Ecto neural progenitor cell (in vitro differentiated cells): ENCODE data around the gene YAP1.

Experiments used
- DNase-seq: peaks from one replicate; pipeline ENCODE4 v3.0.0-alpha.2; 2018; ENCODE audit warnings: low spot score

Gene YAP1

DNA sequence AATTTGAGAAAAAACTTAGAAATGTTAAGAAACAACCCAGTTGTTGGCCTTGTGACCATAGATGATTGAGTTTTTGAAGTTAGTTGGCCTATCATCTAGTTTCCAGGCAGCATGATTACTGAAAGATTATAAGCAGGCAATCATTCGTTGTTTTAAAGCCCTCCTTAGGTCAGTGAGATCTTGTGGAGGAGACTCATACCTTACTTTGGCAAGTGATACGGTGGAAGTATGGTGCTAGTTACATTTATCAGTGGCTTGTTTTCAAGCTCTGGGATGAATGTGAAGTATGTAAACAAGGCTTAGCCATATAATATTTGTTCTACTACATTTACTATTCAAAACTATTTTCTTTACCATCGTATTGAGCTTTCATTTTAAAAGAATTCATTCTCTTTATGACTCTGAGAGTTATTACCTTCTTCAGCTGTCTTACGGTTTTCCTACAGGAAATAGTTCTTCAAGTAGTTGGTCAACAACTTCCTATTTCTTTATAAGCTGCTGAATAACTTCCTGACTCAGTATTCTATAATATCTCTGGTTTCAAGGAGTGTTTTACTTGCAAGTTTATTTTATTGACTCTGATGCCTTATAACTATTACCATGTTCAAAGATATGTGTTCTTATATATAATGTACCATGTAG lies 7.3 kb downstream of the YAP1 start:
- DNase-seq = no peak

DNA sequence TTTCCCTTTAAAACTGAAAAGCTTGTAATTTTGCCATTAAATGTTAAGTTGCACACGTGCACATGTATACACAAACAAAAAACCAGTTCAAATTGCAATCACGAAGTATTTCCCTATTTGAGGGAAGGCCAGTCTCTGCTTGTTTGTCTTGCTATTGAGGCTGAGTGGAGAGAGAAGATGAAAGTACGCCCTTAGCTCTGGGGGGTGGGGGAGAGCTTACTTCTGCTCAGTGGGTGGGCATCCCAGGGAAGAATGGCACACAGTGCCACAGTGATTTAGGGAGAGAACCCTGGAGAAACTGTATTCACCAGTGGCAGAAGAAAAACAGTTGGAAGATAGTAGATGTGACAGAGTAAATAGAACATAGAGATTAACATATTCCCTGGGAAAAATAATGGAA lies 8.7 kb downstream of the YAP1 start:
- DNase-seq = no peak

DNA sequence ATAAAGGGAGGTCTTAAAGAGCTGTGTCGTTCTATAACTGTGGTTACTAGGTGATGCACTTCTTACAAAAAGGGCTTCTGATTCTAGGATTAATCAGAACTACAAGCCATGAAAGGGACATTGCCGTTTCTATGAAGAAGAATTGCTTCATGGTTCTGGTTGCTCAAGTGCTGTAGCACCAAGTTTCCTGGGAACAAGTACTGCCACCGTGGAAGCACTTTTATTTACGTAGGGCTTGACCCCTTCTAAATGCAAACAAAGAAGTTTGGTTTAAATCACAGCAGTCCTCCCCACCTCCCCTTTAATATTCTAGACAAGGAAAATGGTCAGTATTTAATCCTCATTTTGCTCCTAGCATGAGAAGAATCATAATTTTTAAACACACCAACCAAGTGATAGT lies 9.8 kb downstream of the YAP1 start:
- no peak for DNase-seq

DNA sequence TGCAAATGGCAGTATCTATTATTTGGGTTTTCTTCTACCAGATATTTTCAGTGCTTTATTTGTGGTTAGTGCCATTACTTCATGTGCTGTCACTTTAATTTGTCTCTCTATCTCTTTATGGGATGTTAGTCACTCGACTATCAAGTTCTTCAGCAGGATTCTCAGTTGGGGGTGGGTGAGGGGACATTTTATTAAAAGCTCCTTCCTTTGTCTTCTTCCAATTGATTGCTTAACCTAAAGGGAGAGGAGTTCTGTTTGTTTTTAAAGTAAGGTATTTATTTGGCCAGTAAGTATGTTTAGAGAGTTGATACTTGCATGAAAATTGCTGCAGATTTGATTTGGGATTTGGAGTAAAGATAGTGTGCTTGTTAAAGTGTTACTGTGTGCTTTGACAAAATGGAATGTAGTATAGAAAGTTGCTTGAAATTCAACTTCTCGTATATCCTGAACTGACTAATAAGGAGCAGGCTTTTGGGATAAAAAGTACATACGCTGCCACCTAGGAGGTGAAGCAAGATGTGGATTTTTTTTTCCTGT lies 10.3 kb downstream of the YAP1 start:
- DNase-seq = no peak

DNA sequence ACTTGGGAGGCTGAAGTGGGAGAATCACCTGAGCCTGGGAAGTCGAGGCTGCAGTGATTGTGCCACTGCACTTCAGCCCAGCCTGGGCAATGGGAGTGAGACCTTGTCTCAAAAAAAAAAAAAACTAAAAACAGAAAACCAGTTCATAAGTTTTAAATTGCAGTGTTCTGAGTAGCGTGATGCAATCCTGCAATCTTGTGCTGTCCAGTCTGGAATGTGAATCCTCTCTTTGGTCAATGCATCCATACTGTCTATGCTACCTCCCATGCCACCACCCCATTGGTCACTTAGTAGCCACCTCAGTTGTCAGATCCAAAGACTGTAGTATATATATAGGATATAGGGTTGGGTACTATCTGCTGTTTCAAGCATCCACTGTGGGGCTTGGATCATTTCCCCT lies 11.1 kb downstream of the YAP1 start:
- no peak for DNase-seq

DNA sequence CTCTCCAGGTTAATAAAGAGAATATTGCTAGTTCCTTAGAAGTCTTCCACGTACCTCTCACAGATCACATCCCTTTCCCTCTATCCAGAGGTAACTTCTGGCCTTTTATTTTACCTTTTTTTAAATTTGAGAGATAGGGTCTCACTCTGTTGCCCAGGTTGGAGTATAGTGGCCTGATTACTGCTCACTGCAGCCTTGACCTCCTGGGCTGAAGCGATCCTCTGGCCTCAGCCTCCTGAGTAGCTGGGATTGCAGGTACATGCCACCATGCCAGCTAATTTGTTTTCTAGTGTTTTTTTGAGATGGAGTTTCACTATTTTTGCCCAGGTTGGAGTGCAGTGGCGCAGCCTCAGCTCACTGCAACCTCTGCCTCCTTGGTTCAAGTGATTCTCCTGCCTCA lies 24.4 kb downstream of the YAP1 start:
- no peak for DNase-seq

DNA sequence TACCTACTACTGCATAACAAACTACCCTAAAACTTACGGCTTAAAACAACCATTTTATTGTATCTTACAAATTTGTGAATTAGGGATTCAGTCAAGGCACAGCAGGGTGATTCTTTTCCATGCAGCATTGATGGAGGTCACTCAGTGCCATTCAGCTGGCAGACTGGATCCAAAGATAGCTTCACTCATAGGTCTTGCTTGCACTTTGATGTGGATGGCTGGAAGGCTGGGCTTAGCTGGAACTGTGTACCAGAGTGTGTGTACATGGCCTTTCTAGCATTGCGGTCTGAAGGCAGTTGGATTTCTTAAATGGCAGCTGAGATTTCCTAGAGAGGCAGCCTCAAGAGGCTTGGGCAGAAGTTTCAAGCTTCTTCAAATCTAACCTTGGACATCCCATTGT lies 25.0 kb downstream of the YAP1 start:
- no peak for DNase-seq

DNA sequence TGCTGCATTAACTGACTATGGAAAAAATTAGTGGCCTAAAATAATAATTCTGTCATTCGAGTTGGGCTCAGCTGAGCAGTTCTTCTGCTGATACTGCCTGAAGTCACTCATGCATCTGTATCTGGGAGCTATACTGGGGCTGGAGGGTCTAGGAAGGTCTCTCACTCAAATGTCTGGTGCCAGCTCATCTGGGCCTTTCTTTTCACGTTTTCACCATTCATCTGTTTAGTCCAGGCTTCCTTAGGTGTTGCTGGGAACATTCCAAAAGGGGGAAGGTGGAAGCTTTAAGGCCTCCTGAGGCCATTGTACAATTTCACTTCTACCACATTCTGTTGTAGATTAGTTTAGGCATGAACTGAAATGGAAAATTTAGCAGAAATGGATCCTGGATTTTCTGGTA lies 28.0 kb downstream of the YAP1 start:
- DNase-seq = no peak

DNA sequence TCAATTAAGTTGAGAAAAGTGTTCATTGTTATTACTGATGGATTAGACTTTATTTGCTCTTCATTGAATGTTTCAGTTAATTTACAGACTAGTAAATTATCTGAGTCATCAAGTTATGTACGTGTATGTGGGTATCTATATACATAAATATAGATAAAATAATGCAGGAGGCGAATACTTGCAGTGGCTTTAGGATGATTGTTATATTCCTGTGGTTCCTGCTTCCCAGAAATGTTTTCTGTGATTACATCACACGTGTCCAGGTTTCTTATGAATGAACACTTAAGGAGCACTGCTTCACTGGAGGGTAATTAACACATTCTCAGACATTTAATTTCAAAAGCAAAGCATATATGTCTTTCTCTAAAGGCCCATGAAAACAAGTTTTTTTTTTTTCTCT lies 28.4 kb downstream of the YAP1 start:
- DNase-seq = no peak

DNA sequence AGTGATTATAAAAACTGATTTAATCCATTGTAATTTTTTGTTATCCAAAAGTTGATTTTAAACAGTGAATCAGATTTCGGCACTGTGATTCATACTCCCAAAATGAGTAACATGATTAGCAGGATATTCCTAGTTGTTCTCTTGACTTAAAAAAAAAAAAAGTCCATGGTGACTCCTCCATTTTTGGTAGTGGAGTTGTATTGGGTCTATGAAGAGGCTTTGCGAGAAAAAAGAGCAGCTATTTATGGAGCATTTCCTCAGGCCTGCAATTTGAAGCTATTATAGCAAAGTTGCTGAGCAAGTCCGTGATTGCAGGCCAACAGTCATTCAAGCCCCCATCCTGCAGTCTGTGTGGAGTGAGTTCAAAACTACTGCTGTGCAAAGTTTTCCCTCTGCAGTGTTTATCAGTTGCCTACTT lies 28.8 kb downstream of the YAP1 start:
- DNase-seq = no peak

DNA sequence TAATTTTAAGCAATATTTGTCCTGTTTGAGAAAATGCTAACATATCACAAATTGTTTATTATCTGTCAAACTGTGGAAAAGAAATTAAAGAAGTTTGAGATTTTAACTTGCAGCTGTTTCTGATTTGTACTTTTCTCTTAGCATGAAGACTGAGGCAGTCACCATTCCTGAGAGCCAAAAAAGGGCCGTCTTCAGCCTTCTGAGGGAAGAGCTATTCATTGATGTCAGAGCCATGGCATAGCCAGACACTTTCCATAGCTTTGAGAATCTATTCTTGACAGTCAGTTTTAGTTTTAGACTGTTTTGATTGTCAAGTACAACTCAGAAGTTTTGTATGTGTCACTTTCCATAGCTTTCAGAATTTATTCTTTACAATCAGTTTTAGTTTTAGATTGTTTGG lies 32.1 kb downstream of the YAP1 start:
- no peak for DNase-seq

DNA sequence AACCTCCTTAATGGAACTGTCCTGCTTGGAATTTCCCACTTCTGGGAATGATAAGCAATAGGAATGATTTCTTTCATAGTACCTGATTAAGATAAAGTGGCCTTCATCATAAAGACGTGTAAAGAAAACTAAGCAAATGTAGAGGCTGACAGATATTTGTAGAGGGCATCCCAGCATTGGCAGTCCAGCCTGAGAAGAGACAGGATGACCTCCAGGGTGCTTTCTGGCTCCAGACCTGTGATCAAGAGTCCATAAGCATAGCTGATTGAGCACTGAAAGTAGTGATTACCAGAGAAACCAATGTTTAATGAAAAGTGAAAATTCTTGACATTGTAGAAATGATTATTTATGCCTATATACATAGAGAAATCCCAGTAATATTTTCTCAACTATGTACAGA lies 33.6 kb downstream of the YAP1 start:
- no peak for DNase-seq

DNA sequence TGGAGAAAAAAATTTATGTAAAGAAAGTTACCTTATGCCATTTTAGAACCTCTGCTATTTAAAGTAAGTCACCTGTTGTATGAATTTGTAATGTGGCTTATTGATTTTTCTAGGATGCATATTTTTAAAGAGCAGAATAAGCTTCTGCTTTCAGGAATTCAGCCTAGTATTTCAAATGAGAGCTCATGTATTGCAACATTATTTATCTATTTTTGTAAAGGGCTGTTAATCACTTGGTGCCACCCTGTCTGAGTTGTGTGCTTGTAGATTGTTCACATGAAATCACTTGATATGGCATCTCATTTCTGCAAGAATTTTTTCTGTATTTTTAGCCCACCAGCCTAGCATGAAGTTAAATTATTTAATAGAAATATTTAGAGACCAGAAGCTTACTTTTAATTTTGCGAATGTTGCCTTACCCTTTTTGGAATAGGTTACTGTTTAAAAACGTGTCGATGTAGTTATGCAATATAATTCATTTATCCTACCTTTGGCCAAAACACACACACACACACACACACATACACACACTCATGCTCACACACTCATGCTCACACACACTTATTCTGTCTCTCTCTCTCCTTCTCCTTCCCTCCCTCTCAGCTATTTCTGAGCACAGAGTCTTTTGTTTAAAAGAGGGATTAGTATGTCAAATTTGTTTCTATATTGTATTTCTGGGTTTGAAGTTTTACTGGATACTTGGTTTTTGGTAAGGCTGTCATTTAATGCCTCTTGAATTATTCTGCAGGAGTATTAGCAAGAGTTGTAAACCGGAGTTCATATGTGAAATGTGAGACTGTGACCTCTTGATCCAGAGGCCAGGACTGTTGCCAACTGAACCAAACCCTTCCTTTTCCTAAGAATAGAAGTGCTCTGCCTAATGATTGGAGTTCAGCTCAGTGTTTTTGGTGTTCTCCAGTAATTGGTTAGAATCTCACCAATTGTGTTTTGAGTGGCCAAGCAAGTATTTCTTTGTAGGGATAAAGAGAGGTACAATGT lies 34.4 kb downstream of the YAP1 start:
- DNase-seq = no peak

DNA sequence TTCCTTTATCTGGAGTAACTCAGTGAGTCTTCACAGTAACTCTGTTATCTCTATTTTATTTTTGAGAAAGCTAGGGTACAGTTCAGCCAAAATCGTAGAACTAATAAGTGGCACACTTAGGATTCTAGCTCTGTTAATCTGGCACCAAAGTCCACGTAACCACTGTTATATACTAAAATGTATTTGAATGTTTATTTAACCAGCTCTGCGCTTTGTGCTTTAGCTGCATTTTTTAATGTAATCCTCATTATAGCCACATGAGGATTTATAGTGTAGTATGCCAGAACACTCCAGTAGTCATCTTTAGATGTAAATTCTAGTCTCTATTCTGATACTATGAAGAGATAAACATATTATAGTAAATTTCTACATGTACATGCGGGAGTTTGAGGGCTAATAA lies 36.8 kb downstream of the YAP1 start:
- DNase-seq = no peak

DNA sequence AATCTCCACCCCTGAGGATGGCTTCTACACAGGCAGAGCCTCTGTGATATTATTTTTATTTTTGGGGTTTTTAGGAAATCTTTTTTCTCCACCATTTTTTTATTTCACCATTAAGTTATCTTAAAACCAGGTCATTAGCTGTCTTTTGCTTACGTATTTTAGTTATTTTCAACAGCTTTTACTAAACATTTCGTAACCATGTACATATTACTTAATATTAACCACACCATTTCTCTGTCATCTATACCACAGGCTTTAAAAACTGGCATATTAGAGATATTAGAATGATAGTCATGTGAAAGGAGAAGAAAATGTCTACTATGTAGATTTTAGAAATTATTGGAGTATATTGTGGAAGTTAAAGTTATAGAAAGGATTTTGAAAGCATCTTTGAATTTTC lies 37.4 kb downstream of the YAP1 start:
- no peak for DNase-seq

DNA sequence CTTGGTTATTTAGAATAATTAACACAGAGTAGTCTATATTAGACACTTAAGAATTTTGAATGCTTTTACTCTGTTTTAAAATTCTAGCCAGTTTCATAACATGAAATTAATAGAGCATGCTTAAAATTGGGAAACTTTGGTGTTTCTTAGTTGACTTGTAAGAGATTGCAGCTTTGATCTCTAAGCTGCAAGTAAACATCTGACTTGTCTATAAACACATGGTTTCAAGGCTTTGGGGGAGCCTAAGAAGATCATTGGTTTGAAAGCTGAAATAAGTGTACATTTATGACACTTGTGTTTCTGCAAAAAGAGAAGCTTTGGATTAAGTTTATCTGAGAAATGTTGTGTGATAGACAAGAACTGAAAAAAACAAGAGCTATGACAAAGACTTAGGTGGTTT lies 37.8 kb downstream of the YAP1 start:
- no peak for DNase-seq

DNA sequence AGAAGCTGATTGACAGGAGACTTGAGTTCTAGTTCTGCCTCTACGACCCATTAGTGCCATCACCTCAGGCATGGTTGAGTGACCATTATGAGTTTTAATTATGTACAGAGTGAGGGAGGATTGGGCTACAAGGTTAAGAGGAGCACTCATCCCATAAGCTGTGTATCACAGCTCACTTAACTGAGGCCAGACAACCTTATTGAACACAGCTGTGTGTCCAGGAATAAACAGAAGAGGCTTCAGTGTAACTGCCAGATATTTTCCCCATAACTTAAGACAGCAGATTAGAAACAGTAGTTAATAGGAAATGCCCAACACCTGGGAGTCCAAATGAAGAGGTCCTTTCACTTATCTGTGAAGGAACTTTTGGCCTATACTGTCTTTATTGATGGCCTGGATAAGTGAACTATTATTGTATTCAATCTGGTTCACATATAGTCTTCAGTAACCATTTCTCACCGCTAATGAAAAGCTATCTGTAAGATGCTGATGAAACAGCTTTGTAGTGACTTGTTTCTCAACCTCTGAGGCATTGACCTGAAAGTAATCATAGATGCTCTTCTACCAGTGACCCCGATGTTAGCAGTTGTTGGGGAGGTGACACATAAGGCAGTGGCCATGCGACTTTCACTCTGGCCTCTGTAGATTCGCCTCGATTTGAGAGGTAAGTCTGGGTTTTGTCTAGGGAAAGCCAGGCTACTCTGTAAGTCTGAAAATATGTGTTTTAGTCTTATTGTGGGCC lies 41.7 kb downstream of the YAP1 start:
- no peak for DNase-seq

DNA sequence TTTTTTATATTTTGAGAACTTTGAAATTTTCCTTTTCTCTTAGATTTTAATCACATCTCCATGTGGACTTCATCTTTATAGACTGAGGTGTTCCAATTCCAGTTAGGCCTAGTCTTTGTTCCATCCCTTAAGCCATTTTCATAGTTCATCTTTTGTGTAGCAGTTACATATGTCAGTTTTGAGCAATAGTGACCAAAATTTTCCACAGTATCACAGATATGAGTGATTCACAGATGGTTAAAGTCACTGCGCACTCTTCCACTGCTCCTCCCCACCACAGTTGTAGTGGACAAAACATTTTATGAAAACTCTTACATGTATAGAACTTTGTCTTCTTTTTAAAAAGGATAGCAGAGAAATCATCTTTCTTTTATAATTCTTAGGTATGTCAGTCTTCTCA lies 42.8 kb downstream of the YAP1 start:
- no peak for DNase-seq

DNA sequence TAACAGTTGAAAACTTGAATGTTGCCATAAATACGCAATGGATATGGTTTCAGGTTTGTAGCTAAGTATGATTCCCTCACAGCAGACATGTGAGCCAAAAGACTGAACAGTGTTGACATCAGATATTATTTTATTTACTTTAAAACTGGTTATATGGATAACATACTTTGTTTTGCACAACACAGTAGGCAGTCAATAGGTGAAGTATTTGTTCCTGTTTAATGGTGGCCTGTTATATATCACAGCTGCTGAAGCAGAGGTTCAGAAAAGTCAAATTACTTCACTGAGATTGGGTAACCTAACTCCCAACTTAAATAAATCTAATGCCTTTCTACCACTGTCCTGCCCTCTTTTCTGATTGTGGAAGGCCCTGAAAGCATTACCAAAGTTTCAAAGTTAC lies 44.6 kb downstream of the YAP1 start:
- no peak for DNase-seq

DNA sequence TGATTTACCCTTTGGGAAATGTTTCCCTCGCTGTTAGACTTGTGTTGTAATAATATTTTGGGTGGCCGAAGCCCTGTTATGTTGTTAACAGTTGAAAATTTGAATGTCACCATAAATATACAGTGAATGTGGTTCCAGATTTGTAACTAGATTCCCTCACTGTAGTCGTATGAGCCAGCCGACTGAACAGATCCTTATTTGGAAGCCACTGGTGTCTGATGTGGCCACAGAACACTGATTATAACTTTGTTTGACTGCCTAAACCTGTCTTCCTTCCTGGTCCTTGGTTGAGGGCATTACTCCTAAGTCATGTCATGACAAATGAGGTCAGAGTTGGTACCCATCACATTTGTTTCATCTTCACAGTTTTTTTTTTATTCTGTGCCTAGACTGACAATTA lies 45.4 kb downstream of the YAP1 start:
- no peak for DNase-seq

DNA sequence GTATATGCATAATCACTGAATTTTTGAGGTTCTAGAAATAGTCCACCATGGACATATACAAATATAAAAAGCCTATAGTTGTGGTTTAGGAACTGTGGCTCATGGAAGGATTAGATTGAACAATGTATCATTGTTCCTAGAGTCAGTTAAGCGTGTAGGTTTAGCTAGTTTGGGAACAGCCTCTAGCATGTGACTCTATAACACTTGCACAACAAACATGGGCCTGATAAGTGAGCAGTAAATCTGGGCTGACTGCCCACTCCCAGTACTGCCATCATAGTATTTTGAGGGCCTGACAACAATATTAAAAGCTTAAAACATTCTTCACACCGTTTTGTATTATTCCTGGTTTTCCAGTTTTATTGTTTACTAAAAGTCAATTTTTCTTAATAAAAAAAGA lies 47.0 kb downstream of the YAP1 start:
- no peak for DNase-seq

DNA sequence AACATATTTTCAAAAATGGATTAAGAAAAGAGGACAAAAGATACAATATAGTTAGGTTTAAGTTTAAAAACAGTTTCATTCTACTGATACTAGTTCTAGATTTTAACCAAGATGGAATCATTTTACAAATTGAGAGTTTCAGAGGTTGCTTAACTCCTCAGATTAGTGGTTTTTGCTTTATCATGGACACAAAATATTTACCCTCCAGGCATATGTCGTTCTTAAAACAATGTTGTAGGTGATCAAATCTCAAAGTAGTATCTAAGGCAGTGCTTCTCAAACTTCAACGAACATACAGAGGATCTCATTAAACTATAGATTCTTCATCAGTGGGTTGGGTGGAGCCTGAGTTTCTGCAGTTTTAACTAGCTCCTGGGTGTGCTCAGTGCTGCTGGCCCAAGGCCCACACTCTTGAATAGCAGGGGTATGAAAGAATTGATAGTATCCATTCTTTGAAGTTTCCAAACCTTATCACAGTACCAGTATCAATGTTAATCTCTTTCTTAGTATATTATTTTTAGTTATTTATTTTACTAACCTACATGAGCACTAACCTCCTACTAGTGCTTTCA lies 48.0 kb downstream of the YAP1 start:
- DNase-seq = no peak
